ENCODE data around the gene KCNQ1.

DNA sequence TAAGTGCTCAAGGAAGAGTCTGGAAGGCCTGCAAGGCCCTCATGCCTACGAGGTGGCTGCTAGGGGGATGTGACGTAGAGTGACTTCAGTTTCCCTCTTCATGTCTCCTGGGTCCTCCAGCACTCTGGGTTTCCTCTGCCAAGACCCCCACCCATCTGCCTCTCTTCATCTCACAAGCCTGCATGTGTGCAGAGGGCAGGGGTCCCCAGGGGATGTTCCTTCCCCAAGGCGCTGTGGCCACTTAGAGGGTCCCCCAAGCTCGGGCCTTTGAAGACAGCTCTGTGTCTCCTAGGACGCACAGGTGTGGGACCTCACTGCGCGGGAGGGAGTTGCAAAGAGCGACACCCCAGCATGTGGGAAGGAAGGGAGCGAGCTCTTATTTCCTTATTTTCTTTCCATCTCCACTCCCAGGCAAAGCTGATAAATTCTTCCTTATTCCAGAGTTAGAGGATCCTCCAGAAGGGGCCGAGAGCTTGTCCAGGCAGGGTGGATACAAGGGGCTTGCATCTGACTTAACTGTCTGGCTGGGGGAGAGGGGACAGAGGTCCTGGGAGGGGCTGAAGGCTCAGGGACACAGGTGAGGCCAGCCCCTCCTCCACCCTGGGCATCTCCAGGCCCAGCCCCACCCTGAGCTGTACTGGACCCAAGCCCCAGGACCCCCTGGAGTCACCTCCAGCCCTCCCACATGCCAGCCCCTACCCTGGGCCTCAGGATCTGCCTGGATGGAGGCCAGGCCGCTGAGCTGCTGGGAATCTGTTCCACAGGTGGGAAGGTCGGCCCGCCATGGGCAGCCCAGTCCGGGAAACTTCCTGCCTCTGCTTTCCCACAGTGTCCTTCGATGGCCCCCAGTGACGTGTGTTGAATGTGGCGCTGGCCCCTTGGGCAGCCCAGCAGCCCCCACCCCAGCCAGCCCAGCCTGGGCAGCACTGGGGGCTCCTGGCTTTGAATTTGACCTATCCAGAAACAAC is 314.7 kb downstream of the KCNQ1 start:
- TF ChIP-seq CTCF (IDR thresholded peaks at IDR 0.05) (no peak), POLR2AphosphoS5 (IDR thresholded peaks at IDR 0.05; ENCODE audit: insufficient read depth in 1 of 2, low read depth in 1 of 2) (no peak), POLR2A (IDR thresholded peaks at IDR 0.05) (no peak)
